GM06990 (cell line): Measurements from ENCODE around the gene MBD2.

Experiments
- DNase-seq: peaks from one replicate; pipeline ENCODE4 v3.0.0-alpha.2; 2011; ENCODE audit not compliant: insufficient read length; ENCODE audit errors: extremely low read depth
- H3K27me3 ChIP-seq: replicated peaks from 2 replicates; pipeline ENCODE4 v1.6.0; 2011; ENCODE audit warnings: low read length; ENCODE audit not compliant: control insufficient read depth, insufficient read depth
- H3K36me3 ChIP-seq: 2 replicates; pipeline ENCODE4 v1.5.1; 2011; ENCODE audit warnings: low read length; ENCODE audit not compliant: control insufficient read depth, insufficient read depth
- H3K4me3 ChIP-seq: replicated peaks from 2 replicates; pipeline ENCODE4 v1.5.1; 2011; ENCODE audit warnings: low read depth, mild to moderate bottlenecking, control low read depth, low read length
- TF ChIP-seq, protein P1 (sequence below): IDR thresholded peaks from 2 replicates; pipeline ENCODE4 v1.5.1; 2011; ENCODE audit warnings: low read length, control low read depth, mild to moderate bottlenecking, inconsistent platforms; ENCODE audit not compliant: insufficient read depth, poor library complexity, severe bottlenecking

The MBD2 gene

DNA sequence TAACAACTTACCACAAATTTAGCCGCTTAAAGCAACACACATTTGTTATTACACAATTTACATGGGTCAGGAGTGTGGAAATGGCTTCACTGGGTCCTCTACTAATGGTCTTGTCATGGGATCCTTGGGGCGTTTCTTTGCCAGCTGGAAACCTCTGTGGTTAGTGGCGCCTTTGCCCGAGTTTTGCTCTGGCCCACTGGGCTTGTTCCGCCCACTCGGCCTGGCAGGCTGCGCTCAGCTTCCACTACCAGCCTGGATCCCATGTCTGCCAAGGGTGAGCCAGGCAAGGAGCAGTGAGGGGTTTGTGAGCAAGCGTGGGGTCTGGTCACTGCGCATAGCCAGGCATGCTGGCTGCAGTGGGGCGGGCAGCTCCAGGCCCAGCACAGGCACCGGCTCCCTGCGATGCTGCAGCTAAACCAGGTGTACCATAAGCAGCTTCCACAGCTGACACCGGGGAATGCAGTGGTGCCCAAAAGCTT, 16.2 kb upstream of the MBD2 start:
- Histone ChIP-seq H3K27me3 (no peaks in the 10 kb centered on the region), H3K4me3 (no peak overlapping the region), H3K36me3 (no peaks in the 10 kb centered on the region)
- TF ChIP-seq, protein P1, sequence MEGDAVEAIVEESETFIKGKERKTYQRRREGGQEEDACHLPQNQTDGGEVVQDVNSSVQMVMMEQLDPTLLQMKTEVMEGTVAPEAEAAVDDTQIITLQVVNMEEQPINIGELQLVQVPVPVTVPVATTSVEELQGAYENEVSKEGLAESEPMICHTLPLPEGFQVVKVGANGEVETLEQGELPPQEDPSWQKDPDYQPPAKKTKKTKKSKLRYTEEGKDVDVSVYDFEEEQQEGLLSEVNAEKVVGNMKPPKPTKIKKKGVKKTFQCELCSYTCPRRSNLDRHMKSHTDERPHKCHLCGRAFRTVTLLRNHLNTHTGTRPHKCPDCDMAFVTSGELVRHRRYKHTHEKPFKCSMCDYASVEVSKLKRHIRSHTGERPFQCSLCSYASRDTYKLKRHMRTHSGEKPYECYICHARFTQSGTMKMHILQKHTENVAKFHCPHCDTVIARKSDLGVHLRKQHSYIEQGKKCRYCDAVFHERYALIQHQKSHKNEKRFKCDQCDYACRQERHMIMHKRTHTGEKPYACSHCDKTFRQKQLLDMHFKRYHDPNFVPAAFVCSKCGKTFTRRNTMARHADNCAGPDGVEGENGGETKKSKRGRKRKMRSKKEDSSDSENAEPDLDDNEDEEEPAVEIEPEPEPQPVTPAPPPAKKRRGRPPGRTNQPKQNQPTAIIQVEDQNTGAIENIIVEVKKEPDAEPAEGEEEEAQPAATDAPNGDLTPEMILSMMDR = no peak
- no peak for DNase-seq

DNA sequence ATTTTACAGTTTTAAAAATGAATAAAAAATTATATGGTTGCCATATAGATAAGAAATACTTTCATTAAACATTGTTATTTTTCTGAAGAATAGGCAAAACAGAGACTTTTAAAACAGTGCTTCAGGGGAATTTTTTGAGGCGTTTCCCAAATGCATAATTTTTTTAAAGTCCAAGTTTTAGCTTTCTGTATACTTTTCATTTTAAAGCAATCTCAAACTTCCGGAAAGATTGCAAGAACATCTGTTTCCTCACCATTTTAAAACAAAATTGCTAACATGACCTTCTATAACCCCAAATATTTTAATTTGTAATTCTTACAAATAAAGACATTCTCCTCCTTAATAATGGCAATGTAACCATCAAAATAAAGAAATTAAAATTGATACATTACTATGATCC, 15.1 kb upstream of the MBD2 start:
- H3K4me3 ChIP-seq = no peak overlapping the region
- TF ChIP-seq, protein P1 = no peak
- H3K36me3 ChIP-seq = no peaks in the 10 kb centered on the region
- DNase-seq = no peak
- H3K27me3 ChIP-seq = no peaks in the 10 kb centered on the region

DNA sequence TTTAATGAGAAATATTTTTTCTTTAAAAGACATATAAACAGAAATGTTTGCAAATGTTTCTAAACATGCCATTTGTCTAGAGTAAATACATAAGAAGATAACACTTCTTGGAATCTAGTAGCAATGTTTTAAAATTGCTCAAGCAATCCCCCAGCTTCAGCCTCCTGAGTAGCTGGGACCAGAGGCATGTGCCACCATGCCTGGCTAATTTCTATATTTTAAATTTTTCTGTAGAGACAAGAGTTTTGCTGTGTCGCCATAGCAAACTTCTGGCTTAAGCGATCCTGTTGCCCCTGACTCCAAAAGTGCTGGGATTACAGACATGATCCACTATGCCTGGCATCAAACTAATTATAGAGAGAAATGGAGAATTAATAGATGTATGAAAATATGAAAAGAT, 14.6 kb upstream of the MBD2 start:
- TF ChIP-seq, protein P1 = no peak
- Histone ChIP-seq H3K27me3 (no peaks in the 10 kb centered on the region), H3K4me3 (no peak overlapping the region), H3K36me3 (no peaks in the 10 kb centered on the region)
- no peak for DNase-seq

DNA sequence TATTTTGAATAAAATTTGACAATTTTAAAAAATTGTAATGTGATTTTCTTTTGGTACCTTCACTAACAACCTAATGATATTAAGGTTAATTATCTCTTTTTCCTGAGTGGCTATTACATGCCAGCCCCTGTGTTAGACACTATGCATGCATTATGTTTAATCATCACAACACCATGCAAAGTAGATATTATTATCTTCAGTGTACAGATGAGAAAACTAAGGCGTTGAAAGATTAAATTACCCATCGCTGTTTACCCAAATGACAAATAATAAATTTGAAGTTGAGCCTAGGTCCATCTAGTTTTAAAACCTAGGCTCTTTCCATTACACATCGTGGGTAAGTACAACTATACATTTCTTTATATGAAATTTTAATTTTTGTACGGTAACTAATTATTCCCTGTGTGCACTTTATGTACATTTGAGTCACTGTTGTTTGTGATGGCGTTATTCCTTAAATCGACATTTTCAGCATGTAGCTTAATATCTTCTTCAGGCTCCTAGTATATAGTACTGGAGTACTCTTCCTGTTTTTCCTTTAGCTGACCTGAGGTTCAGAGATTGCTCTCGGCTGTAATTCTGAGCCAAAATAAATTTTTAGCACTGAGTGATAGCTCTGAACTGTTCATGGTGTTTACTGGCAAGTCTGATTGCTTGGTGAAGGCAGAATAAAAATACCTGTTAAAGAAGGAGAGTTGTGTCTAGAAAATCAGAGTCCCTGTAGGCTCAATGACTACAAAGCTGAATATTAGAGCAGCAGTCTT, 13.9 kb upstream of the MBD2 start:
- Histone ChIP-seq H3K27me3 (no peaks in the 10 kb centered on the region), H3K4me3 (no peak overlapping the region), H3K36me3 (no peaks in the 10 kb centered on the region)
- DNase-seq = no peak
- TF ChIP-seq, protein P1 = no peak

DNA sequence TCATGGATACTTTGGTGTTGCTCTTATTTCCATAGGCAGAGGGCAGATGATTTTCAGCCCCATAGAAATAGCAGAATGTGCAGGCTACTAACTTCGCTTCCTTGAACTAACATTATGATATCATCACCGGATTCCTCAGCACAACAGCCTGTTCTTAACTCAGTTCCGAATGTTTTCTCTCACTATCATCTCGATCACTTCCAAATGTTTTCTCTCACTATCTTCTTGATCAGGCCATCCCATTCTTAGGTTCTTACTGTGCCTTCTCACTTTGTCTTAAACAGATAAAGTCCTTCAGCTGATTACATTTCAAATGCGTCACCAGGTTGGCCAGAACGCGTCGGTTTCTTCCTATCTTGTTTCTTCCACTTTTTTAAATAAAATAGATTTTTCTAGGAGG, 11.4 kb upstream of the MBD2 start:
- Histone ChIP-seq H3K36me3 (no peaks in the 10 kb centered on the region), H3K27me3 (no peaks in the 10 kb centered on the region), H3K4me3 (no peak overlapping the region)
- DNase-seq = no peak
- TF ChIP-seq, protein P1 = no peak
